HCEC 1CT (cell line): ENCODE measurements around the gene NUB1.

ENCODE experiments used
- DNase-seq: peaks from one replicate; pipeline ENCODE4 v3.0.0-alpha.2; 2017

Gene NUB1

DNA sequence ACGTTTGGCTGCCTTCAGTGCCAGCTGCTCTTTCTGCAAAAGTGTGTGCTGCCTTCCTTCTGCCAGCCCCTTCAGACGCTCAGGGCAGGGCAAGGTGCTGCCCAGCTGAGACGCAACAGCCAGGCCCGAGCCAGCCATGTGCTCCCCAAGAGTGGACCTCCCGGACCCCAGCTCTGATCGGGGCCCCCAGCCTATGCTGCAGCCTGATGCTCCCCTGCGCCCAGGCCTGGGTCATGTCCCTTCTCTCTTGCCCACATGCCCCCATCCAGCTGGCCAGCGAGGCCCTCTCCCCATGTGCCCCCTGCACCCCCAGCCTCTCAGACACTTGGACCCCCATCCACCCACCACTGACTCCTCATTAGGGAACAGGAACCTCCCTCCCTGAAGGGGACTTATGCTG, 50.4 kb downstream of the NUB1 start:
- DNase-seq: no peak

DNA sequence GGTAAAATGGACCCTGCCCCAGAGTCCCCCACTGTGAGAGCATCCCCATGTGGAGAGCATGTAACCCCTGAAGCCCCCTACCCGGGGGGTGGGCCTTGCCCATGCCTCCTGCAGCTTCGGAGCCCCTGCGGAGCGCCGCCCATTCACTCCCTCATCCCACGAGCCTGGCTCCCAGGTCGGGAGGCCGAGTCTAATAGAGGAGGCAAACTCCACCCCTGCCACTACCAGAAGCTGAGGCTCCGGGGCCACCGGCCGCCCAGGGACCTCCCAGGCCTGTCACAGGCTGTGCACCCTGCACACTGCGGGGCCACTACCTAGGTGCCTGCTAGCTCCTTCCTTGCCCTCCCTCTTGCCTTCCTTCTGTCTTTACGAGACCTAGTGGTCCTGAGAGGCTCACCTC, 50.8 kb downstream of the NUB1 start:
- no peak for DNase-seq

DNA sequence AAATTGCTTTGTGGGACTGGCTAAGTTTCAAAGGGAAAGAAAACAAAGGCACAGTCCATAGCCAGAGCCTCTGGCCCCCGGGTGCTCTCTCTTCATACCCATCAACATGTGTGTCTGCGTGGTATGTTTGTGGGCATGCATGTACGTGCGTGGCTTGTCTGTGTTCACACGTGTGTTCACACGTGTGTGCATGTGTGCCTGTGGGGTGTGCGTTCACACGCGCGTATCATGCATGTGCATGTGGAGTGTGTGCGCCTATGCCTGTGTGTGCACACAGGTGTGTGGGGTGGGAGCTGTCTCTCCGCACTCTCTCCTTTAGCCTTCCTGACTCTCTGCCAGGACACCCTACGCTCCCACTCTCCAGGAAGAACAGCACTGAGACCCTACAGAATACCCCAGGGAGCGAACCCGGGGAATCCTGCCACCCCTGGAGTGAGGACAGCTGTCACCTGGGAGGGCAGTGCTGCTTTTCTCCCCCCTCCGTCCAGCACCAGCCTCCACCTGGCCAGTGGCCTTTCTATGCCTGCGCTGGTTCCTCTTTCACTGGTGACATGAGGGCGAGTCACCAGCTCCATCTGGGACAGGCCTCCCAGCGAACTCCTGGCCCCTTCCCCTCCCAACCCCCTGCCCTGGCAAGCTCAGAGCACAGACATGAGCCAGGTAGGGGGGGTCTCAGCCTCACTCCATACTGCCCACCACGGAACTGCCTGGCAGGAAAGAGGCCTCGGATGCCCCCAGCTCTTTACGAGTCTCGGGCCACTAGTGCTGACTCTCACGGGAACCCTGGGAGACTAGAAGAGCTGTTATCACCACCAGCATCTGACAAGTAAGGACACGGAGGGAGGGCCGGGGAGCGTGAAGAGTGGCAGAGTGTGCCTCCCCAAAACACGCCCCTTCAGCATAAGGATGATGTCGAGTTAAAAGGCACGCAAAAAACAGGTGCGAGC, 51.7 kb downstream of the NUB1 start:
- DNase-seq: no peak

DNA sequence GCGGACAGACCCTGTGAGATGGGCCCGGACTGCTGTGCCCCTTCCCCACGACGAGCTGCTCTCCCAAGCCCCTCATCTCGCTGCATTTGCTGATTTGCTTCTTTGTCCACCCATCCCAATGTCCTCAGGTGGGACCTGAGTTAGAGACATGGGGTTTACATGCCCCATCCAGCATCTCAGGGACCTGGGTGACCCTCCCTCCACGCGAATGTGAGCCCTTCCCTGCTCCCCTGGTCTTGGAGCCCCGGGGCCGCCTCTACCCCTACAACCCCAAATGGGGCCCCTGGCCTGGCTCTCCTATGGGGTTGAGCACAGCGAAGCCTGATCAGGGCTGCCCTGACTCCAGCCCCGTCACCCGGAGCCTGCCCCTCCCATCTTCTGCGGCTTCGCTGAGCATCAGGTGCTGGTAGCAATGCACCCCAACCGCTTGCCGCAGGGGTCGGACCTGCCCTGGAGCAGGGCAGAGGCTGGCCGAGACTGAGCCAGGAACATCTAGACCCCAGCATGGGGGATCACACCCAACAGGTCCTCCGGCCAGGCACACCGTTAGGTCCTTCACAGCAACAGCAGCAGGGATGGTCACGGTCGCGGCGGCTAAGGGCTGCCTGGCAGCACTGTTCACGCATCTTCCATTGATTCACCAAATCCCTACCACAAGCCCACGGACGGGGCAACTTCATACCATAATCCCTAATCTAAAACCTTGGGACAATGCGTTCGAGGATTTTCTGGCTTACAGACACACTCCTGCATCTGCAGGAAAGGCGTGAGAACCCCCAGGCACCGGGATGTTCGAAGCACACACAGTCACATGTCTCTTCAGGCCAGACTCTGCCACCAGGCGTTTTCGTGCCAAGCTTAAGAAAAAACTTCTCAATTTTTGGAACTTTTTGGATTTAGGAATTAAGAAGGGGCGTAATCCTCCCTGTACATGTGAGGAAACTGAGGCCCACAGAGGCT, 52.7 kb downstream of the NUB1 start:
- no peak for DNase-seq

DNA sequence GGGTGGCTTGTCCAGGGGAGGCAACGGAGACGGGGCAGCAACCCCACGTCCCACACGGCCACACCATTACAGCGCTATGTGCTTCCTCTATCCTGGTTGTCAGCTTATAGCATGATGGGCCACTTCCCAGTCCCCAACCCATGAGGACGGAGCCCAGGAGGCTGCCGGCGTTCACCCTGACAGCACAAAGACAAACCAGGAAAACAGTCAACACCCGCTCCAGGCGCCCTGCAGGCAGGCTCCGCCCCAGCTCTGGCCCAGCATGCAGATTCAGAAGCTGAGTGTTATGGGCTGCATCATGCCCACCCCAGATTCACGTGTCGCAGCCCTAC, 53.4 kb downstream of the NUB1 start:
- no peak for DNase-seq

DNA sequence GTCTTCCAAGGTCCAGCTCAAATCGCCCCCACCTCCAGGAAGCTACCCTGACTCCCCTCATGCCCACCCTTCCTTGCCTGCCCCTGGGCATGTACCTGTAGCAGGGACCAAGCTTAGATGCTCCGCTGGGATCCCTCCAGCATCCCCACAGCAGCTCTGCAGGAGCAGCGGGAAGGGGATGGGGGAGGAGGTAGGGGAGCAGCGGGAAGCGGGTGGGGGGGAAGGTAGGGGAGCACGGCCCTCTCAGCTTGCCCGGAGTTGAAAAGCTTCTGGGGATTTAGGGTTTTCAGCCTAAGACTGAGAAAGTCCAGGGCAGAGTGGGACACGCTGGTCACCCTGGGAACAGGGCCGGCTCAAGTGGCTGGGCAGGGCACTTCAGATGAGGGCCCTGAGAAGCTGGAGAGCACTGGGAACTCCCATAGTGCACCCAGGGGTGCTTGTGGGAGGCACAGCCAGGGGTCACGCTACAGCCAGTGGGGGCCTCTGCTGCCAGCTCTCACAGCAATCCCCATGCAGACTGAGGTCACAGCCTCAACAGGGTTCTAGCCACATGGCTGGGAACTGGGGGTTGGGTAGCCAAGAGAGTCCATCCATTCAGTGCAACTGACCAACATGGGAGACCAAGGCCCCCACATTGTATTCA, 54.8 kb downstream of the NUB1 start:
- no peak for DNase-seq

DNA sequence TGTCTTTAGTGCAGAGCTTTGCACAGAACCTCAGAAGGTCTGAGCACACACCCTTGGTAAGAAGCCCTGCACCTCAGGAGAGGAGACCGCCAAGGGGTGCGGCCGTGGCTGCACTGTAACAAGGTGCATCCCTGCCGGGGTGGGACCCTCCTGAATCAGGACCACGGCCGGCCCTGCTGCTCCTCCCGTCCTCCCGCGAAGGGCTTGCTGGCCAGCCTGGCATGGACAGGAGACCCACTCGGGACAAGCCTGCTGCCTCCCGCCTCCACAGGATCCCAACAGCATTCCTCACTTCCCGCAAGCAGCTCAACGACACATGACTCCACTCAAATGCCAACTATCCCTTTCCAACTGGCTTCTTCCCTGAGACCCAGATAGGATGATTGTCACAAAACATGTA, 55.4 kb downstream of the NUB1 start:
- no peak for DNase-seq

DNA sequence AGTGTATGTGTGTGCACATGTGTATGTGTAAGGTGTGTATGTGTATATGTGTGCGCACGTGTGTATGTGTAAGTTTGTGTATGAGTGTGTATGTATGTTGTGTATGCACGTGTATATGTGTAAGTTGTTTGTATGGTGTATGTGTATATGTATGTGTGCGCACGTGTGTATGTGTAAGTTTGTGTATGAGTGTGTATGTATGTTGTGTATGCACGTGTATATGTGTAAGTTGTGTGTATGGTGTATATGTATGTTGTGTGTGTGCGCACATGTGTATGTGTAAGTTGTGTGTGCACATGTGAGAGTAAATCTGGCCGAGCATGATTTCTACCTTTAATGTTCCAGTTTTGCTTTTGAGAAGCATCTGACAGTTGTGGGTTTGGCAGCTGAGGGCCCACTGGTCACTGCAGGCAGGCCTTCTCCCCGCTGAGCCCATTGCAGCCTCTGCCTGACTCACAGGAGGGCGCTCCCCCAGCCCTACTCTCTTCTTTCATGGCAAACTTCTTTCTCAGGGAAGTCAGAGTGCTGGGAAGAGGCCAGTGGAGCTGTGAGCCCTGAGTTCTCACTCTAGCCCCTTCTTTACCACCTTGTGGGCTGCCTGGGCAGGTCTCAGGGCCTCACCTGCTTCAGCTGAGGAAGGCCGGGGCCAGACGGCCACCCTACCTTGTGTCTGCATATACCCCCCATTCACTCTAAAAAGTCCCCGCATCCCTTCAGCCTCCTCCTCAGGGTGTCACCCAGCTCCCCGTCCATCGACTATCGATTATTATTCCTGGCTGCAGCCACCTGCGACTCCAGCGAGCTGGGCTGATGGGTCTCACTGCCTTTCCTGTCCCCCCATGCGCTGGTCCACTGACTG, 57.1 kb downstream of the NUB1 start:
- no peak for DNase-seq

DNA sequence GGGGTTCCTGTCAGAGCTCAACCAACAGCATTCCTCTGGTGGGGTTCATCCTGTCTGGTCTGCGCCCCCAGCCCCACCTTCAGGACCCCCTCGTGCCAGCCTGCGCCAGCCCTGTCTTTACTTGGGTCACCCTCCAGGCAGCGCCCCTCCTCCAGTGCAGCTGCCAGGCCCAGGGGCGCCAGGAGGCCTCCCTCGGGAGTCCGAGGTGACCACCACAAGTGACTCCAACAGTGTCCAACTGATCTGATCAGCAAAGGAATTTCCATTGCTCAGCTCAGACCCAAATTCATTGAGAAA, 57.6 kb downstream of the NUB1 start:
- no peak for DNase-seq

DNA sequence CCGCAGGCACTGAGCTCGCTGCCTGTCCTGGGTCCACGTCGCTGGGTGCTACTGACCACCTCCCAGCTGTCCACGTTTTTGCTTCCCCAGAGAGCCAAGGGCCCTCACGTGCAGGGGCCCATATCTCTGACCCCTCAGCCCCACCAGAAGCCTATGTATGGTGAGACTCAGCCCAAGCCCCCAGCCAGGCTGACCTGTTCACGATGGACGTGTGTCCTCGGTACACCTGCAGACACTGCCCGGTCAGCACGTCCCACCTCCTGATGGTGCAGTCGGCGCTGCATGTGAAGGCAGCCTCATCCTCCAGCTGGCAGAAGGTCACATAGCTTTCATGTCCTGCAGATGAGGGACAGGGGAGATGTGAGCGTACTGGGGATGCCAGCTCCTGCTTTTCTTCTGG, 58.3 kb downstream of the NUB1 start:
- DNase-seq: no peak

DNA sequence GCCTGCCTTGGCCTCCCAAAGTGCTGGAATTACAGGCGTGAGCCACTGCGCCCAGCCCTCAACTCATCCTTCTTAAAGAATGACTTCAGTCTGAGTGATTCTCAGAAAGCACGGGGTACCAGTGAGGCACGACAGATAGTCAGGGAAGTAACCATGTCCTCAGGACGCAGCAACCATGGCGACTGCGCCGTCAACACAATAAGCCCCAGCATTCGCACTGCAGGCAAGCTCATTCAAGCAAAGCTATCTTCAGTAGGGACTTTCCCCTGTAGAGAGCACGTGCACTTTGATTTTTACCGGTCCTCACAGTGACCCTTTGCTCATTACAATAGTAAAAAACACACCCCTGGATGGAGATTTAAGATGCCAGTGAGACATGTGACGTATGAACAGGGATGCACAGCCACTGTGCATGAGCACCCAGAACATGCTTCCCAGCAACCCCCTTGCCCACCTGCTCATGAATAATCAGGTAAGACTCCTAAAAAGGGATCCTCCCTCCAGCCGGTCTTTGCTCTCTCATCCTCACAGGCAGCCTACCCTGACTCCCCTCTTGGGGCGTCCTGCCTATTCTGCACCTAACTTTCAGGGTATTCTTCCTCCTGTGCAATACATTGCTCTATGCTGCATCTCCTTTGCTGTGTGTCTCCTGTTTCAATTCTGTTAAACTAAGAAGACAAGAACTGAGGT, 59.2 kb downstream of the NUB1 start:
- DNase-seq: no peak

DNA sequence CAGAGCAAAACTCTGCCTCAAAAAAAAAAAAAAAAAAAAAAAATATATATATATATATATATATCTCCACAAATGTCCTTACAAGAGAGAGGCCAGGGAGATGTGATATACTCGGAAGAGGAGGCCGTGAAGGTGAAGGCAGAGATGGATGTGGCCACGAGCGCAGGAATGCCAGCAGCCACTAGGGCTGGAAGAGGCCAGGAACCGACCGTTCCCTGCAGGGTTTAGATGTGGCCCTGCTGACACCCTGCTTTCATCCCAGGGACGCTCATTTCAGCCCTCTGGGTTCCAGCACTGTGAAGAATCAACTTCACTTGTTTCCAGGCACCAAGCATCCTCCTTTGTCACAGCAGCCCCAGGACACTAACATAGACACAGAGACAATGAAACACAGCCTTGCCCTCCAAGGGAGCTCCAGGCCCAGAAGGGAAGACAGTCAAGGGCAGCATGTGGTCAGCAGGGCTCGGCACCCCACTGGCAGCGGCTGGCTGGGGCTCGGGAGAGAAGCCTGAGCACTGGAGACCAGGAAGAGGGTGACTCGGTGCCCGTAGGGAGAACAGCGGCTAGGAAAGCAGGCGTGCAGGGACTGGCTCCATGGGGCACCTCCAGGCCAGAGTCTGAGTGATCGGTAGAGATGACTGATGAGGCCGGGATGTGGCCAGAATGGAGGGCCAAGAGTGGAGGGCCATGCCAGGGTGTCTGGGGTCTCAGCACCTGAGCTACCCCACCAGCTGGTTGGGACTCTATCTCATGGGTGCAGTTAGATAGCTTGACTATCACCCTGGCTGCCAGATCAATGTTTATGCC, 60.6 kb downstream of the NUB1 start:
- DNase-seq: no peak

DNA sequence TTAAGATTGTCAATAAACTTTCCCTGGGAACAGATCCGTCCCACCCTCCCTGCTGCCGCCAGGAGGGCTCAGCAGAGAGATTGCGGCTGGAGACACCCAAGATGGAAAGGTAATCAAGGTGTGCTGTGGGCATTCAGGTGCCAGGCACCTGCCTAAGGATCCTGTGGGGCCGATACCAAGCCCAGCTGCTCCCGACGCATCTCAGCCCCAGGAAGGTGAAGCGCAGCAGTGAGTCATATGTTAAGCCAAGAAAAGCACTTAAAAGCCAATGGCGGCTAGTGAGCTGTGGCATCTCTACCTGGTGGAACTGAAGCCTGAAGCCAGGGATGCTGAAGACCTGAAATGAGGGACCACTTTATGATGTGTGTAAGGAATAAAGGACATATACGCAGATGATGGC, 62.2 kb downstream of the NUB1 start:
- DNase-seq: no peak

DNA sequence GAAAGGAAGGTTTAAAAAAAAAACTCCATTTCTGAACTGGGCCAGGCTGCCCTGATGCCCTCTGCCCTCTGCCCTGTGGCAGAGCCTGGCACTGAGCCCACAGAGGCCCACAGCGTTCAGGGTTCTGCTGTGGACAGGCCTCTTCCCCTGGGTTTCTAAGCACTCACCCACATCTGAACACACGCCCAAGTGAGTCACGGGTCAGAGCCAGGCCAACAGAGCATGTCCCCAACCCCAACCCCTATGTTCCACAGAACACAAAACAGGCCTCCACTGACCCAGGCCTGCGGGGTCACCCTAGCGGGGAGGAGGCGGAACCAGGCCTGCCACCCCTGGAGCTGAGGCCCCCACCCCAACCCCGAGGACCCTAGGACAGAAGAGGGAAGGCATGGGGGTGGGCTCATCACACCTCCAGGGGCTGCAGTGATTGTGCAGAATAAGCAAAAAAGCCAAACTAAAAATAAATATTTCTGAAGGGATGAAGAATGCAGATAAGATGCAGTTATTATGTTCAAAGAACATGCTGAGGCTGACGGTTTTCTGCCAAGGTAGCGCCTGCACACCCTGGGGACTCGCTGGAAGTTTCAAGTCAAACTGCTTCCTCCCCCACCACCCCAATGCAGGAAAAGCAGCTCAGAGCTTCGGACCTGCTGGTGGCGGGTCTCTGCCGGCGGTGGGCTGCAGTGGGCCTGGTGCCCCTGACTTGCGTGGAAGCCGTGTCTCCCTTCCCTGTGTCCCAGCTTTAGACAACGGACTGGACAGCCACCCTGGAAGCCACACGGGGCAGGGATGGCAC, 62.8 kb downstream of the NUB1 start:
- no peak for DNase-seq

DNA sequence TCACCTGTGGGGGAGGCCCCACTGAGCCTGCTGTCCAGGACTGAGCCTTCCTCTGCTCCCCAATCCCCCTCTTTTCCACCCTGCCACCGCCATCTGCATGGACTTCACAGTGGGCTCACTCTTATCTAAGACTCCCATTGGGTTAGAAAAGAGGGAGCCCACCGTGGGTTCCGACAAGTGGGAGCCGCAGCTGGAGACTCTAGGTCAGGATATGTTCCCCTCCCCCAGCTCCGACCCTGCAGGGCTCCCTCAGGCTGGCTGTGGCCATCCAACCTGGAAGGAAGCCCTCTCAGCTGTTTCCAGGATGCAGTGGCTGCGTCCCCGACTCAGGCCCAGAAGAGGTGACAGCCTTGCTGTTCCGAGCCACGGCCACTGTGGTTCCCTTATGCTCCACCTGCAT, 63.4 kb downstream of the NUB1 start:
- no peak for DNase-seq

DNA sequence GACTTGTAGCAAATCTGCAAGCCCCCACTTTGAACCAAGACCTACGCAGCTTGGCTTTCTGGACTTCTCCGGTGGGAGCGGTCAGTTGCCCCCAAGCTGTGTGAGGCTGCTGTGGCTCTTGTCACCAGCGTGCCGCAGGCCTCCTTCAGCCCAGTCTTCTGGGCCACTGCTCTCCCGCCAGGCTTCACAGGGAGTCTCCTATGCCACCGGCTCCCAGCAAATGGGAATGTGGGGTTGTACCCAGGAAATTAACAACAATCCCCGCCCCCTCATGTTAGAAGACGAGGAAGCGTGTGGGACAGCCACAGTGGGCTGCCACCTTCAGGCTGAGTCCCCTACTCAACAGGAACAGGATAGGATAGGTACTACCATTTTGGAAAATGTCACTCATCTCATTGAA, 64.0 kb downstream of the NUB1 start:
- DNase-seq: no peak

DNA sequence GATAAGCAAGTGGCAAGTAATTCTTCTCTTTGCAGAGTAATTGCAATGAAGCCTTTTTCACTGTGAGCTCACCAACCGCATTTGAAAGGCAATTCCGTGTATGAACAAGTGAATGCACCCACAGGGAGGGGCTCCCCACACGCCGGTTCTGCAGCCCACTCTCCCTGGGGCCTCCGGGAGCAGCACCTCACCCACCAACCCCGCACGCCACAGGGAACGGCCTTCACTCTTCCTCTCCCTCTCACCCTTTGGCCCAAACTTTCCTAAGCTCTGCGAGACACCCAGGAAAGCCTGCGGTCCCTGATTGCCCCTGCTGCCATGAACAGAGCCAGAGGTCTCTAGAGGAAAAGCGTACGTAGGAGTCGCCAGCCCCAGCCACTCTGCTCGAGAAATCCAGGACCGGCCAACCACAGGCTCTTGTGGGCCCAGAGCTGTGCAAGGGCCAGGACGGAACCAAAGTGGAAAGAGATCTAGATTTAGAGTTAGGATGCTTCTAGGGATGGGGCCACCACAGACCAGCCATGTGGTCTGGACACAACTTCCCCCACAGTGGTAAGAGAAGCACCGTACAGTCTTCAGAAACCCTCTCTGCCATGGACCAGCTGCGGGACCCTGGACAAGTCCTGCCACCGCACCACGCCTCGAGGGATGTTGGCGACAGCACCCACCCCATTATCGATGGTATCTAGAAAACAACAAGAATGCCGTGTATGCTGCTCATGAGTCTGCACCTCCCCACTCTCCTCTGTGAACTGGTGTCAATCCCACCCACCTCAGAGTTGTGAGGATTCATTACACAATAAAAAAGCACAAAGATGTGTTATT, 64.7 kb downstream of the NUB1 start:
- DNase-seq: no peak

DNA sequence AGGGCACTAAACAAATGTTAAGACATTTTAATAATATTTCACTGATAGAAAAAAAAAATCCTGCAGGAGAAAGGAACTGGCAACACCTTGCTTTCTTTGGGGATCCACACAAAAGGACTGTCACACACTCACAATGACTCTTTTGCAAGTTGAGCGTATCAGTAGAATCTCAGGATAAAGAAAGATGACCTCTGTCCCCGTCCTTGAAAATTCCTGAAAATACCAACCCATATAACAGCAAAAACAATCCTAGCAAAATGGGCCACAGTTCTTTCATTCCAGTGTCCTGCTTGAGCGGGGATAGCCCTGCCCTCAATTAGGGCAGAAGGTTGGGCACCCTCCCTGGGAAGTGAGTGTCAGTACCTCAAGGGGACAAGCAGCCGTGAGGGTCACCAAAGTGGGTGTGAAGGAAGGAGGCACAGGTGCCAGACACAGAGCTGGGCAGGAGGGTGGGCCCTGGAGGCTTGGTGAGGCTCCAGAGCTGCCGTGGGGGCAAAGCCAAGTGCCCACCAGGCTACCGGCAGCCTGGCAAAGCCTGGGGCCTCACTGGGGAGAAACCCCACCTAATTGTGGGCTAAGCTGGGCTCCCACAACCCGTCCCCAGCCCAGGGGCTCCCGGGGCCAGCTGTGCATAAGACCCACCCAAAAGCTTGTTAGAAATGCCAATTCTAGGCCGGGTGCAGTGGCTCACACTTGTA, 65.4 kb downstream of the NUB1 start:
- no peak for DNase-seq

DNA sequence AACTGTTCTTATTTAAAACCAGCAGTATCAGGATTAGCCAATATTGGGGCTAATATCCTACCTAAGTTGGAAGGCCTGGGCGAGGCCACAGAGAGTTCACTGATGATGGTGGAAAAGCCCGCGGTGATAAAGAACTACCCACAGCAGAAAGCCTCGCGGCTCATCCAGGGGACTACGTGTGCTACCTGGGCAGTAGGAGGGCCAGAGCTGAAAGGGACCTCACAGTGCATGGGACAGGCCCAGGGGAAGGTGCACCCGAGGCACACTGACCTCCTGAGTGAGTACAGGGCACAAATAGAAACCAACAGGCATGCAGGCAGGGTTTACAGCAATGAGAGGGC, 66.9 kb downstream of the NUB1 start:
- DNase-seq: no peak
